Hematopoietic multipotent progenitor cell (in vitro differentiated cells): Measurements from ENCODE around the gene OR6S1. TPM values are rescaled to one million over a fixed set of nuclear protein-coding genes. Genes with fewer than 3 reads are reported as not detected.
"Not testable (repeated sequence)": the region's sequence is repeated elsewhere in the genome, so short reads cannot be mapped to it uniquely, and the experiment has no call there.

Source experiments
- DNase-seq, 3 donors: peaks; one replicate each; pipeline ENCODE4 v3.0.0-alpha.2; 2011 to 2015; ENCODE audit warnings: low read depth in 2 of 3, low spot score in 2 of 3
- total RNA-seq: library from RNA; depleted of rRNA; stranded (reverse); fragments of >200 nt; gene quantifications from one replicate; pipeline ENCODE4 v1.2.3, GENCODE V29; 2012

OR6S1 gene
- total RNA-seq, 1 donor = not detected

DNA sequence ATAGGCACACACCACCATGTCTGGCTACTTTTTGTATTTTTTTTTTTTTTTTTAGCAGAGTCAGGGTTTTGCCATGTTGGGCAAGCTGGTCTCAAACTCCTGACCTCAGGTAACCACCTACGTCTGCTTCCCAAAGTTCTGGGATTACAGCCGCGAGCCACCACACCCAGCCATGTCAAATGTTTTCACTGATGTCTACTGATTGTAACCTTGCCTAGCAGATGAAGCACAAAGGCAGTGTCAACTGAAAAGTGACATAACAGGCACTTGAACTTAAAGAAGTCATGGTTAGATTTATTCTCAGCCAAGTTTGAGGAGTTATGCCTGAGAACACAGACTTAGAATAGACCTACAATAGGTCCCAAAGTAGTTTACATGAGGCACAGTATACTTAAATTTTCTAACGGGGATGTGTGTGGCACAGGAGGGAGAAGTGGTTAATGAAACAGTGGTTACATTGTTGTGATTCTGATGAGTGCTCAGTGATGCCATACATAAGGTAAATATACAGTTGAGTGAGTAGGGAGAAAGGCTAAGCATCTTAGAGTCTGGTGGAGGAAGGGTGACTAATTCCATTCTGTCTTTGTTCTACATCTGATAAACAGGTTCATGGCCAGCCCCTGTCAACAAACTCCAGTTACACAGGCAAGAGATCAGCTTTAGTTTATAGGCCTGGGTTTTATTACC lies 30.2 kb upstream of the OR6S1 start:
- no peak for DNase-seq

DNA sequence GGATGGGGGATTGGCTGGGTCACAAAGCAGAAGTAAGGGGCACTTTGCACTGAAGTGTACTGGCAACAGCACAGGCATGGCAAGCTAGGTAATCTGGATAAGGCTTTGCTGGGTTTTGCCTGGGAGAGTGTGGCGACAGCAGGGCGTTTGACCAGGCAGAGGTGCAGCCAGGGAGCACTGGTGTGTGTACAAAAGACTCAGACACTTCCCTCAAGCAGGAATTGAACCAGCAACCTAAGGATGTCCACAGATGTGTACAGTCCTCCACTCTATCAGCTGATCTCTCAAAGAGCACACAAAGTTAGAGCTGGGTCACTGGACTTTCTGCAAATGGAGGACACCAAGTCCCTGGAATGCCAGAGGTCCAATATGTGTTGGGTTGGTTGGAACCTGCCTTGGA lies 27.5 kb upstream of the OR6S1 start:
- DNase-seq = no peak

DNA sequence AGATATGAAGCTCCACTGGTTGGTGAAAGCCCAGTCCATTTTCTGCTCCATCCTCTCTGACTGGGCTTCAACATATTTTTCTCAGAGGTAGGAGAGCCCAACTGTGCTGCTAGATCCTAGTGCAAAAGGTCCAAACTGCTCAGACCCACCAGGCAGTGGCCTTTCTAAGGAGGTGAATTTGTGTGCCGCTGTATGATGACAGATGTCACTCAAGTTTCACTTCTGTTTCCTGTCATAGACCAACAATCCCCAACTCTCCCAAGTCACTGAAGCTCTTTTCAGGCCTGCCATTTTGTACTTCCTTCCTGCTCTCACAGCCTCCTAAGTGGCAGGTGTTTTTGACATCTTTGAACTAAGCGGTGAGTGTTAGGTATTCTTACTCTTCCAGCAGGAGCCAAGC lies 26.5 kb upstream of the OR6S1 start:
- DNase-seq = no peak

DNA sequence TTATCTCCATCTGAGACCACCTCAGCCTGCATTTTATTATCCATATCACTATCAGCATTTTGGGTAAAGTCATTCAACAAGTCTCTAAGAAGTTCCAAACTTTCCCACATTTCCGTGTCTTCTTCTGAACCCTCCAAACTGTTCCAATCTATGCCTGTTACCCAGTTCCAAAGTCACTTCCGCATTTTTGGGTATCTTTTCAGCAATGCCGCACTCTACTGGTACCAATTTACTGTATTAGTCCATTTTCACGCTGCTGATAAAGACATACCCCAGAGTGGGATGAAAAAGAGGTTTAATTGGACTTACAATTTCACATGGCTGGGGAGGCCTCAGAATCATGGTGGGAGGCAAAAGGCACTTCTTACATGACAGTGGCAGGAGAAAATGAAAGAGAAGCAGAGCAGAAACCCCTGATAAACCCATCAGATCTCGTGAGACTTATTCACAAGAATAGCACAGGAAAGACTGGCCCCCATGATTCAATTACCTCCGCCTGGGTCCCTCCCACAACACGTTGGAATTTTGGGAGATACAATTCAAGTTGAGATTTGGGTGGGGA lies 25.0 kb upstream of the OR6S1 start:
- DNase-seq = not testable (repeated sequence)

DNA sequence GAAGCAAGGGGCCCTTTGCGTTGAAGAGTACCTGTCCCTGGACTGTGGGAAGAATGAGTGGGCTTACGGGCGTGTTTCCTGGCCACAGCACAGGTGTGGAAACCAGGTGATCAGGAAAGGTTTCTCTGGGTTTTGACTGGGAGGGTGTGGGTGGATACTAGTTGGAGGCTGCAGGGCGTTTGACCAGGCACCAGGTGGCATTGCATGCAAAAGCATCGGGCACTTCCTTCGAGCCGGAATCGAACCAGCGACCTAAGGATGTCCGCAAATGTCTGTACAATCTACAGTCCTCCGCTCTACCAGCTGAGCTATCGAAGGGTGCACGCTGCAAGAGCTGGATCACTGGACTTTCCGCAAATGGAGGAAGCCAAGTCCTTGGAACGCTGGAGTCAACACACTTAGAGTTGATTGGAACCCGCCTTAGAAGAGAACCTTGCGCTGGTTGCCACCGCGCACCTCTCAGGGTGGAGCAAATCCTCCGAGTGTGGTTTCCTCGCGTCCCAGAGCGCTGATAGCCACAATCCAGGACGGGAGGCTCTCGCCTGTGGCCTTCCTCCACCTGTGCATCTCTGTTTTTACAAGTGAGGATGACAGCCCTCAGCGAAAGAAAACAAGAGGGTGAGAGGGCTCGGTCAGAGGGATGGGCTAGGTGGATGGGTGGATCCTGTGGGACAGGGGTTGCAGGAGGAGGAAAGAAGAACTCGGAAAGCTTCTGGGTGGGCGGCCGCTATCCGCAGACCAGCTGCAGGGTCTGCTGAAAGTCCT lies 21.7 kb upstream of the OR6S1 start:
- DNase-seq = peak; percentile 47 to 90 (median 79)

DNA sequence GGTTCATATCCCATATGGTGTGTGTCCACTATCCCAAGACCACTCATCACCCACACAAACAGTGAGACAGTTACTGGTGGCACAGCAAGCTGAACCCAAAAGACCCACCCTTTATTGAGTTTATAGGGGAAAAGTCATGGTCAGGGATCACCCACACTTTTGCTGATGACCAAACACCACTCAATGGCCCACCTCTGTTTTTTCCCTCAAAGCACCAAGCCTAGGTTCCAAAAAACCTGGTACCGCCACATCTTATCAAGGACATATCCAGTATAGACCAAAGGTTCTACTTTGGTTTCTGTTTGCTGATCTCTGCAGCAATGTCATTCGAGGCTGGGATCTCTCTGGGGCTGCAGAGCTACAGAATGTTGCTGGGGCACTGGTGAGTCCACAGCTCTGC lies 19.7 kb upstream of the OR6S1 start:
- no peak for DNase-seq

DNA sequence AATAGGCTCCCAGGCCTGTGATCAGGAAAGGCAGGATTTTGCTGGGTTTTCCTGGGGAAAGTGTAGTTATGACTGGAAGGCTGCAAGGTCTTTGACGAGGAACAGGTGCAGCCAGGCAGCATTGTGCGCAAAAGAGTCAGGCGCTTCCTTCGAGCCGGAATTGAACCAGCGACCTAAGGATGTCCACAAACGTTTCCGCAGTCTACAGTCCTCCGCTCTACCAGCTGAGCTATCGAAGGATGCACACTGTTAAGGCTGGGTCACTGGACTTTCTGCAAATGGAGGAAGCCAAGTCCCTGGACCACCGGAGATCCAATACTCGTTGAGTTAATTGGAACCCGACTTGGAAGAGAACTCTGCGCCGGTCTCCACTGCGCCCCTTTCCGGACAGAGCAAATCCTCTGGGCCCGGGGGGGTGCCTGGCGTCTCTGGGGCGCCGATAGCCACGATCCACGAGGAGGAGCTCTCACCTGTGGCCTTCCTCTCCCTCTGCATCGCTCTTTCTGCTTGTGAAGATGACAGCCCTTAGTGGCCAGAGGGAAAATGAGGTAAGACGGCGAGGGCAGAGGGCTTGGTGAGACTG lies 18.4 kb upstream of the OR6S1 start:
- DNase-seq = no peak

DNA sequence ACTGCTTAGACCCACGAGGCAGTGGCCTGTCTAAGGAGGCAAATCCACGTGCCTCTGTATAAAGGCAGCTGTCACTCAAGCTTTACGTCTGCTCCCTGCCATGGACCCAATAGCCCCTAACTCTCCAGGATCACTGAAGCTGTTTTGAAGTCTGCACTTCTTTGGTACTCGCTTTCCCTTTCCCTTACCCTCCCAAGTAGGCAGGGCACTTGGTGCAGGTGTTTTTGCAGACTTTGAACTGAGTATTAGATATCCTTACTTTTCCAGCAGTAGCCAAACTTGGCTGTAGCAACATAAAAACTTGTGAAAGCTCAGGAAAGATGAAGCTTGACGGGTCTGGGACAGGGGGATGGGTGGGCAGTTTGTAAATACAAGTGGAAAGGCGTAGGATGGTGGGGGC lies 17.8 kb upstream of the OR6S1 start:
- no peak for DNase-seq

DNA sequence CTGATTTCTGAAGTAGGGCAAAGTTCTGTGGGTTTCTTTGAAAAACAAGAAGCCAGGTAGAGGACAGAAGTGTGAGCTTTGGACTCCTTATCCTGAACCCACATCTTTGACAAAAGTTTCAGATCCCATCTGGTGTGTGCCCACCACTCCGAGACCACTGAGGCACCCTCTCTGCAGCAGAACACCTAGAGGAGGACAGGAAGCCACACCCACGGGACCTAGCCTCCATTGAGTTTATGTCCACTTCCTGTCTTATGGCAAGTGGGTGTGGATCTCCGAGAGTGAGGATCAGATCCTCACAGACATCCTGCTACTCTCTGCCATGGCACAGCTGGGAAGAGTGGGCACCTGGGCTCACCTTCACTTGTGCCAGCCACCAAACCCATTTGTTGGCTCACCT lies 16.8 kb upstream of the OR6S1 start:
- DNase-seq = no peak

DNA sequence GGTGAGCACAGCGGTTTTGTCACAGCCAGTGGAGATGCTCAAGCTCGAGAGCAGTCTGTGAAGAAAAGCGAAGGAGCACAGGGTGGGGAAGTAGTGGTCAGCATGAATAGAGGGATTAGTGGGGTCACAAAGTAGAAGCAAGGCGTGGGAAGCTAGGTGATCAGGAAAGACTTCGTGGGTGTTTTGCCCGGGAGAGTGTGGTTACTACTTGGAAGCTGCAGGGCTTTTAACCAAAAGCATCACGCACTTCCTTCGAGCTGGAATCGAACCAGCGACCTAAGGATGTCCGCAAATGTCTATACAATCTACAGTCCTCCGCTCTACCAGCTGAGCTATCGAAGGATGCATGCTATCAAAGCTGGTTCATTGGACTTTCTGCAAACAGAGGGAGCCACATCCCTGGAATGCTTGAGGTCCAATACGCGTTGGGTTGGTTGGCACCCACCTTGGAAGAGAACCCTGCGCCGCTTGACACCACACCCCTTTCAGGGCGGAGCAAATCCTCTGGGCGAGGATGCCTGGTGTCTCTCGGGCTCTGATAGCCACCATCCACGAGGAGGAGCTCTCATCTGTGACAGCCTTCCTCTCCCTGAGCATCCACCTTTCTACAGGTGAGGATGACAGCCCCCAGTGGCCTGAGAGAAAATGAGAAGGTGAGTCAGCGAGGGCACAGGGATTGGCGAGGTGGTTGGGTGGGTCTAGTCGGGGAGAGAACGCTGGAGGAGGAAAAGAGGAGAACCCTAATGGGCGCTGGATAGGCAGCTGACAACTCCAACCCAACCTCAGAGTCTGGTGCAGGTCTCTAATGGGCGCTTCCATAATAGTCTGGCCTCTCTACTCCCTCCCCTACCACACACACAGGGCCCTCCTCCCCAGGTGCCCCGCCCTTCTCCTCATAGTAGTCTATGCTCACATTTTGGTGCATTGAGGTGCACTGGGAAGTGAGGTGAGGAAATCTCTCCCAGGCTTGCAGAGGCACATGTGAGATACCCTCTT lies 16.0 kb upstream of the OR6S1 start:
- DNase-seq = peak in 2 of 3 donors; percentile 33 to 42

DNA sequence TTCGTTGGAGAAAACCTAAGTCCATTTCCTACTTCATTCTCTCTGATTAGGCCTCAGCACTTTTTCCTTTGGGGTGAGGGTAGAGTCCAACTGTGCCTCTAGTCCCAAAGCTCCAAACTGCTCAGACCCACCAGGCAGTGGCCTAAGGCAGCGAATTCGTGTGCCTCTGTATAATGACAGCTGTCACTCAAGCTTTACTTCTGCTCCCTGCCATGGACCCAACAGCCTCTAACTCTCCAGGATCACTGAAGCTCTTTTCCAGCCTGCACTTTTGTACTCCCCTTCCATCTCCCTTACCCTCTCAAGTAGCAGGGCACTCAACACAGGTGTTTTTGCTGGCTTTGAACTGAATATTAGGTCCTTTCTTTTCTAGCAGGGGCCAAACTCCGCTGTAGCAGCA lies 14.8 kb upstream of the OR6S1 start:
- DNase-seq = no peak

DNA sequence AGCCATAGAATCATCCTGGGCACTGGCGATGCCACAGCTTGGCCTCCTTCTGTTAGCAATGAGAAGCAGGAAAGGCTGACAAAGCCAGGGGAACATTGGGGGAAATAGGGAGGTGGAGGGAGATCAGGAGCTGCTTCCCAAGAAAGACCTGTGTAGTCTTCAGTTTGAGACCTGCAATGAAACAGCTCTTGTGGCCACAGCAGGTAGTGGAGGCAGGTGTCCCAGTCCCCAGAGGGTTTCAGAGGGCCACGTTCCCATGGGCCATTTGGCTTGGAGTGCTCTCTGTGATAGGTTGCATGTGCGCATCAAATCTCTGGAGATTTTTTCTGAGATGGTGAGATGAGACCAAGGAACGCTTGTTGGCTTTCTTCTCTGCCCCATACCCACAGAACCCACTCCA lies 14.4 kb upstream of the OR6S1 start:
- DNase-seq = no peak

DNA sequence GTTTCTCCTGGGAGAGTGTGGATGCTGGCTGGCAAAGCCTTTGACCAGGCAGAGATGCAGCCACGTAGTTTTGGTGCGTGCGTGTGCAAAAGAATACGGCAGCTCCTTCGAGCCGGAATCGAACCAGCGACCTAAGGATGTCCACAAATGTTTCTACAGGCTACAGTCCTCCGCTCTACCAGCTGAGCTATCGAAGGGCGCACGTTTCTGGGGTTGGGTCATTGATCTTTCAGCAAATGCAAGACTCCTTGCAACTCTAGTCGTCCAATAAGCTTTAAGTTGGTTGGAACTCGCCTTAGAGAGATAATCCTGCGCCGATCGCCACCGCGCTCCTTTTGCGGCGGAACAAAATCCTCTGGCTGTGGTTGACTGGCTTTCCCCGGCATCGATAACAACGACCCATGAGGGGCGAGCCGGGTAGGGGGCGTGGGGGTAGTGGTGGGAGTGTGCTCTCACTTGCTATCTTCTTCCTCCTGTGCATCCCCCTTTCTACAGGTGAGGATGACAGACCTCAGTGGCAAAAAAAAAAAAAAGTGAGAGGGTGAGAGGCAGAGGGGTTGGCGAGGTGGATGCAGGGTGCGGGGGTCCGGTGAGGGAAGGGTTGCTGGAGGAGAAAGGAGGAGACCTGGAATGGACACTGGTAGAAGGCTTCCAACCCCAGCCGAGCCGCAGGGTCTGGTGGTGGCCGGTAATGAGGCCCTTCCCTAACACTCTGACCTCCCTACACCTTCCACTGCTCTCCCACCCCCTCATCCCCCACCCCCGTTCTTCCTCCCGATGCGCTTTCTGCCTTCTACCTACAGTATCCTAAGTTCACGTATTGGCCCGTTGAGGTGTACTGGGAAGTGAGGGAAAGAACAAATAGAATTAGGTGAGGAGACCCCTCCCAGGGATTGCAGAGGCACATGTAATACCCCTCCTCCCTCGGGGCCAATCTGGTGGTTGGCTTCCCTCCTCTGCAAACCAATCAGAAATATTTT lies 11.8 kb upstream of the OR6S1 start:
- peak in 2 of 3 donors; percentile 33 to 58 for DNase-seq

DNA sequence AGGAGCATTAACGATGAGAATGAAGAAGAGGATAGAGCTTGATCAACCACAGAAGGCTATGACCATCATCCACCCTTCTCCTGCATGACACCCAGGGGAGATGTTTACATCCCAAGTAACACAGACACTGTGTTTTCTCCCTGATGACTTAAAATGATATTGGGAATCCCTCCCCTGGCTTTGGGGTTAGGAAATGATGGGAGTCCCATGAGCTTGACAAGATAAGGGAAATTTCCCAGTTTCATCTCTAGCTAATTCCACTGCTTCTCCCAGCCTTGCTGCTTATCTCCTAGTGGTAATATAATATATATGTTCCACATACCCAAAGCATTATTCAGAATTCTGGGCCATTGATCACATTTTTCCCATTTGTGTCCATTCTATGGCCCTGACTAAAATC lies 4.0 kb upstream of the OR6S1 start:
- no peak for DNase-seq

DNA sequence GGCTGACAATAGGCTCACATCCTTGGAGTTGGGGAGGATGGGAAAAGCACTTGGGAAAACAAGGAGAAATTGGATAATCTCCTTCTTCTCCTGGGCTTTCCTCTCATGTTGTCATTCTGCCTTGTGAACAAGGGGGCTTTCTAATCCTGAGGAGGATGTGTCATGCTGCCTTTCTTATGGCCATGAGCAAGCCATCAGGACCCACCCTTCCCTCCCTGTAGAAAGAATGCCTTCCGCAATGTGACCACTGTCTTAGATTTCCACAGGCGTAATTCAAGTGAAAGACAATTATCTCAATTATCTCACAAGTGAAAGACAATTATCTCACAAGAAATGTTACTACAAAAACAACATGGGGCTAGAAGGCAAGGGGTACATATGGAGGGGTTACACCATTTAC lies 3.0 kb upstream of the OR6S1 start:
- no peak for DNase-seq

DNA sequence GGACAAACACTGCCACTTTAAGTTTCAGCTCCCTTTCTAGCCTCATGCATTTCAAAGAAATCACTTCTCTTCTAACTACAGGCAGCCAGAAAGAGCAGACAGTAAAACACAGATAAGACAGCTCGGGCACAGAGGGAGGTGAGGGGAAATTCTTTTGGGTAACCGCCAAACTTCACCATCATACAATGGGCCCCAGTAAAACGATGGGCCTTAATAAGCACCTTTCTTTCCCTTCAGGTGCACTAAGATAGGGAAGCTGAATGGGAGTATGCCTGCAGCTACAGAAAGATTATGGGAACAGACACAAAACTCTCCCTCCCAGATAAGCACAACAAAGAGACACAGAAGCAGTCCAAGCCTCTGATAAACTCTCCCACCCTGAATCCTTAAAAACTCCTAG lies 1.3 kb upstream of the OR6S1 start:
- DNase-seq = not testable (repeated sequence)

DNA sequence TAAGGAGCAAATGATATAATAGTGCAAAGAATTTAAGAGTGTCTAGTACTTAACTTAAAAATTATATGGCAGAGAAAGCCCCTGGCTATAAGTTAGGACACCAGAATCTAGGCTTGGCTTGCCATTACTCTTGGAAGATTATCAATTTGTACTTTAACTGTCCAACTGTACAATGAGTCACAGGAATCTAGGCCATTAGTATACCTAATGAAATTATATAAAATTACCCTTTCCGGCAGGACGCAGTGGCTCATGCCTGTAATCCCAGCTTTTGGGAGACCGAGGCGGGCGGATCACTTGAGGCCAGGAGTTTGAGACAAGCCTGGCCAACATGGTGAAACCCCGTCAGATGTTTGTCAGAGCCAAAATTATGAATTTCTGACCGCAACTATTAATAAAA lies 691 bp upstream of the OR6S1 start:
- DNase-seq = no peak

DNA sequence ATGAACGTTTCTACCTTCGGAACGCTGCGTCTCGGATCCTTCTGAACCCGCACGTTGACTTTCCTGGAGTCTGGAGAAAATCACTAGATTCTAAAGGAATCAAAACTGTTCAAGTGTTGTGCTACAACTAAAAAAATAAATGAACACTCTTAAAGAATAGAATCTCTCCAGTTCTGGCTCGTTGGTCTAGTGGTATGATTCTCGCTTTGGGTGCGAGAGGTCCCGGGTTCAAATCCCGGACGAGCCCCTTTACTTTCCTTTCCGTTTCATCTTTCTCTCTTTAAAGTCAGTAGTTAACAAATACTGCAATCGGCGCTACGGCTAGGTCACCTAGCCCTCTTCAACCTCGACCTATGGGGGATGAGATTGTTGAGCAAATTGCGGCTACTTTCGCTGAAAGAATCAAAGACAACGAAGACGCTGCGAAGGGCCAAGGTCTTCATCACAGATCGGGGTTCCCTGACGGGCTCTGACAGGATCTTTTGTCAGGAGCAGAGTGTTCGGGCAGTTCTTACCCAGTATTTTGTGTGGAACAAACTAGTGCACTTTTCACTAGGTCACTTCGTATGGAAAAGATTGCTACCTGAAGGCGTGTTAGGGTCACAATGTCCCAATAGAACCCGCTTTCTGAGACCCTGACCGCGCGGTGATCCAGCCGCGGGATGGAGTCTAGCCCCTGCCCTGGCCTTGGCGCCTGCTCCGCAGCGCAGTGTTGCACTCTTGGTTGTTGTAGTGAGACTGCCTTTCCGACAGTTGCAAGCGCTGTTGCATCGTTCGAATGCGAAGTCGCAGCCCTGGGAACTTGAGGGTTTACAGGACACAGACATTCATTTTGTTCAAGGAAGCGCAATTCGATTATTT lies 8.4 kb downstream of the OR6S1 start:
- peak in 2 of 3 donors; percentile 65 to 73 for DNase-seq
